GM12891 (cell line): ENCODE results near the gene CST3.

ENCODE experiments used
- POLR2A ChIP-seq: IDR thresholded peaks from 2 replicates; pipeline ENCODE4 v1.6.1; 2011; ENCODE audit warnings: low read depth, low read length, control low read depth
- POLR2AphosphoS5 ChIP-seq: IDR thresholded peaks from 2 replicates; pipeline ENCODE4 v1.6.1; 2011; ENCODE audit warnings: low read depth, low read length, control low read depth

GRCh38 chr20:23643659-23644058 lies 5.9 kb upstream of the CST3 start:
- TF ChIP-seq POLR2AphosphoS5 (no peak), POLR2A (no peak)
